ENCODE results near the gene SYT9.
"Not testable (repeated sequence)": the region's sequence is repeated elsewhere in the genome, so short reads cannot be mapped to it uniquely, and the experiment has no call there.

SYT9 gene

DNA sequence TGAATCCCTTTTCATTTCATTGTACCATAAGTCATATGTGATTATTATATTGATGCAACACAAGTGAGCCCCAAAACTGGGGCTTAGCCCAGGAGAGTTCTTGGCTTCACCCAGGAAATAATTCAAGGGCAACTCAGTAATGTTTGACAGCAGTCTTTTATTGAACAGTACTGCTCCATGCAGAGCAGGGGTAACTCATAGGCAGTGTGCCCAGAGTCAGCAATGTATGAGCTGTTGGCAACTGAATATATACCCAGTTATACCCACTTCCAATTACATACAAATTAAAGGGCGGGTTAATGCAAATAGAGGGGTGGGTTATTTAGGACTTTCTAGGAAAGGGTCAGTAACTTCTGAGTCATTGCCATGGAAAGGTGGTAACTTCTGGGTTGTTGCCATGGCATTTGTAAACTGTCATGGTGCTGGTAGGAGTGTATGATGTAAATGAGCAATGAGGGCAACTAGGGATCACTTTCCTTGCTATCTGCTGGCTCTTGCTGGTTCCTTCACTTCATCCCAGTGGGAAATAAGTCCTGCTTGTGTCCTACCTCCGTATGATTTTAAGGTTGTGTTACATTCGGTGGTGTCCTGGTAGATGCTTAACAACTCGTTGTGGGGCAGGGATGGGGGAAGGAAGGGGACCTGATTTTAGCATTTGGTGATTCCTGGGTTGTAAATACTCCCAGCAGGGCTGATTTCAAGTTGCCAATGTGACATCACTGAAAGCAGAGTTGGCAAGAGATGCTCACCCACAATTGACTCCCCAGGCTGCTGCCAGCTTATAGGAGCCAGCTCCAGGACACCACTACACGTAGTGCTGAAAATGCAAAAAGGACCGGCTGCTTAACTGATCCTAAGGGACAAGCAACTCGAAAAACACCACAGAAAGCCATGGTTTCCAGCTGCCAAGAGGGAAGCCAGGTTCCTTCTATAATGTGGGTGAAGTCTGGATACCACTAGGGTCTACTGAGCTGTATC lies 70.1 kb downstream of the SYT9 start:
- no peak for DNase-seq (ENCODE audit: low spot score)
- TF ChIP-seq, protein P1, sequence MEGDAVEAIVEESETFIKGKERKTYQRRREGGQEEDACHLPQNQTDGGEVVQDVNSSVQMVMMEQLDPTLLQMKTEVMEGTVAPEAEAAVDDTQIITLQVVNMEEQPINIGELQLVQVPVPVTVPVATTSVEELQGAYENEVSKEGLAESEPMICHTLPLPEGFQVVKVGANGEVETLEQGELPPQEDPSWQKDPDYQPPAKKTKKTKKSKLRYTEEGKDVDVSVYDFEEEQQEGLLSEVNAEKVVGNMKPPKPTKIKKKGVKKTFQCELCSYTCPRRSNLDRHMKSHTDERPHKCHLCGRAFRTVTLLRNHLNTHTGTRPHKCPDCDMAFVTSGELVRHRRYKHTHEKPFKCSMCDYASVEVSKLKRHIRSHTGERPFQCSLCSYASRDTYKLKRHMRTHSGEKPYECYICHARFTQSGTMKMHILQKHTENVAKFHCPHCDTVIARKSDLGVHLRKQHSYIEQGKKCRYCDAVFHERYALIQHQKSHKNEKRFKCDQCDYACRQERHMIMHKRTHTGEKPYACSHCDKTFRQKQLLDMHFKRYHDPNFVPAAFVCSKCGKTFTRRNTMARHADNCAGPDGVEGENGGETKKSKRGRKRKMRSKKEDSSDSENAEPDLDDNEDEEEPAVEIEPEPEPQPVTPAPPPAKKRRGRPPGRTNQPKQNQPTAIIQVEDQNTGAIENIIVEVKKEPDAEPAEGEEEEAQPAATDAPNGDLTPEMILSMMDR (IDR thresholded peaks at IDR 0.05; ENCODE audit: extremely low read depth, missing control alignments) = no peak

DNA sequence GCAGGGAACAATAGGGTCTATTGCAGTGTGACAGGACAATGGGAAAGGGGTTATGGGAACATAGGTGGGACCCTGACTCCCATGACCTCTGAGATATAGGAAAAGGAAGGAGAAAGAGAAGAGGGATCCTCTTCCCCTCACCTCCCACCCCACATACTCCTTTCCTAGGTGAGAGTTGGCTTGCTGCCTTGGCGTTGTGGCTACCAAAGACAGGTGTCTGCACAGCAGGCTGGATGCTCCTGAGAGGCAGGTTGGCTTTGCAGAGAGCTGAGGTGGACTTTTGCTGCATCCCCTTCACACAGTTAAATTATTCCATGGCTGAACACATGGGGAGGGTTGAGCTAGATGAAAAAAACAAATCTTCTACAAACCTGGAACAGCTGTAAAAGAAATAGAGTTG lies 80.7 kb downstream of the SYT9 start:
- DNase-seq (ENCODE audit: low spot score) = no peak
- TF ChIP-seq, protein P1 (IDR thresholded peaks at IDR 0.05; ENCODE audit: extremely low read depth, missing control alignments) = no peak

DNA sequence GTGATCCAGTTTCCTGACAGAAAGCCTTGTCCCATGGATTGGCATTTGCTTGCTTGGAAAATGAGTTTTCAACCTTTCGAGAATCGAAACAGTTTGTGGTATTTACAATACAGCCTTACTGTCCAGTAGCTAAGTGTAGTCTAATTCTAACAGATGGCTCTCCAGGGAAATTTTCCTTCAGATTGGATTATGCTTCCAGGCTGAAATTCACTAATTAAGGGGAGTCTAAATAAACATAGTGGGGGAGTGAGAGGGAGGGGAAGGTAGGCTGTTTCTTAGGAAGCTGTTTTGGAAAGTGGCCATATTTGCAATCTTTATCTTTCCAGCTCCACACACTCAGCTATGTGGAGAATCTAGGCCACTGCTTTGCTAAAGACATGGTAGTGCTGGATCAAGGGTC lies 81.3 kb downstream of the SYT9 start:
- TF ChIP-seq, protein P1 (IDR thresholded peaks at IDR 0.05; ENCODE audit: extremely low read depth, missing control alignments) = no peak
- DNase-seq (ENCODE audit: low spot score) = no peak

DNA sequence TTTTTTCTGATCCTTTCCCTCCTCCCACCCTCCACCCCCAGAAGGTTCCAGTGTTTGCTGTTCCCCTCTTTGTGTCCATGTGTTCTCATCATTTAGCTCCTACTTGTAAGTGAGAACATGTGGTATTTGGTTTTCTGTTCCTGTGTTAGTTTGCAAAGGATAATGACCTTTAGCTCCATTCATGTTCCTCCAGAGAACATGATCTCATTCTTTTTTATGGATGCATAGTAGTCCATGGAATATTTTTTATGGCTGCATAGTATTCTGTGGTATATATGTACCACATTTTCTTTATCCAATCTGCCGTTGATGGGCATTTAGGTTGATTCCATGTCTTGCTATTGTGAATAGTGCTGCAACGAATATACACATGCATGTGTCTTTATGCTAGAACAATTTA lies 83.7 kb downstream of the SYT9 start:
- DNase-seq (ENCODE audit: low spot score) = not testable (repeated sequence)

DNA sequence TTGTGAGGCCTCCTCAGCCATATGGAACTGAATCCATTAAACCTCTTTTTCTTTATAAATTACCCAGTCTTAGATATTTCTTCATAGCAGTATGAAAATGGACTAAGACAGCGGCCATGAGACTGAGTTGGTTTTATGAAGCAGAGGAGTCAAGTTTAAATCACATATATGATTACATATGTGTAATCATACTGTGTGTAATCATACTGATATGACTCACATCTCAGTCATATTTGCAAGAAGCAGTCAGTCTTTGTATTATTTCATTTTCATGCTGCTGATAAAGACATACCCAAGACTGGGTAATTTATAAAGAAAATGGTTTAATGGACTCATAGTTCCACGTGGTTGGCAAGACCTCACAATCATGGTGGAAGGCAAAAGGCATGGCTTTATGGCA lies 89.8 kb downstream of the SYT9 start:
- TF ChIP-seq, protein P1 (IDR thresholded peaks at IDR 0.05; ENCODE audit: extremely low read depth, missing control alignments) = no peak
- DNase-seq (ENCODE audit: low spot score) = no peak

DNA sequence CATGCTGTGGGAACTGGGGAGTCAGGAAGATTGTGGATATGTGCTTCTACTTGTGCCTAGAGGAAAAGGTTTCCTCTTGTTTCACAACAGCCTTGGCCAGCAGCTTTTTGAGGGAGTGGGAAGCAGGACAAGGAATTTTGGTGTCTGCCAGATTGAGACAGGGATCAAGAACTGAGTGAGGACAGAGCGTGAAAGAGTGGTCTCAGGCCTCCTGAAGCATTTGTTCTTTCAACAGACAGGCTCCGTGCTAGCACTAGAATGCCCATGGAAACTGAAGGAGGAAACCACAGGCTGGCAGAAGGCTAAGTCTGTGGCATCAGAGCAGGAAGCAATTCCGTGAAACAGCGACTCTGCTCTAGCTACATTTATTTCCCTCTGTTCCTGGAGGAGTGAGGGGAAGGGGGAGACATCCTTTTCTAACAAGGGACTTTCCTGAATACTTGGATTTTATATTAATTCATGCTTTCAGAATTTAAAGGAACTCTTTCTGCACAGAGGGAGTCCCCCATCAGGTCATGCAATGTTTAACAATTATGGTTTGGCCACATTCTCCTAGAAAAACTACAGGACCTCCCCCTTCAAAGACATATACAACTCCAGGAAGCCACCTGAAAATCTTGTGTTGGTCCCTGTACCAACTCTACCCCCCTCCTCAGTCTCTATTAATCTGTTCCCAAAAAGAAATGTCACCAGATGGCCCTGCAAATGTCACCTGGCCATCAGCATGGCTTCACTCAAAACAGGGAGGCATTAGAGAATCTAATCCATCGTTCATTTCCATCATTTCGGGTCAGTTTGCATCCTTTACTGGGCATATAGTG lies 96.1 kb downstream of the SYT9 start:
- DNase-seq (ENCODE audit: low spot score) = no peak
- TF ChIP-seq, protein P1 (IDR thresholded peaks at IDR 0.05; ENCODE audit: extremely low read depth, missing control alignments) = no peak

DNA sequence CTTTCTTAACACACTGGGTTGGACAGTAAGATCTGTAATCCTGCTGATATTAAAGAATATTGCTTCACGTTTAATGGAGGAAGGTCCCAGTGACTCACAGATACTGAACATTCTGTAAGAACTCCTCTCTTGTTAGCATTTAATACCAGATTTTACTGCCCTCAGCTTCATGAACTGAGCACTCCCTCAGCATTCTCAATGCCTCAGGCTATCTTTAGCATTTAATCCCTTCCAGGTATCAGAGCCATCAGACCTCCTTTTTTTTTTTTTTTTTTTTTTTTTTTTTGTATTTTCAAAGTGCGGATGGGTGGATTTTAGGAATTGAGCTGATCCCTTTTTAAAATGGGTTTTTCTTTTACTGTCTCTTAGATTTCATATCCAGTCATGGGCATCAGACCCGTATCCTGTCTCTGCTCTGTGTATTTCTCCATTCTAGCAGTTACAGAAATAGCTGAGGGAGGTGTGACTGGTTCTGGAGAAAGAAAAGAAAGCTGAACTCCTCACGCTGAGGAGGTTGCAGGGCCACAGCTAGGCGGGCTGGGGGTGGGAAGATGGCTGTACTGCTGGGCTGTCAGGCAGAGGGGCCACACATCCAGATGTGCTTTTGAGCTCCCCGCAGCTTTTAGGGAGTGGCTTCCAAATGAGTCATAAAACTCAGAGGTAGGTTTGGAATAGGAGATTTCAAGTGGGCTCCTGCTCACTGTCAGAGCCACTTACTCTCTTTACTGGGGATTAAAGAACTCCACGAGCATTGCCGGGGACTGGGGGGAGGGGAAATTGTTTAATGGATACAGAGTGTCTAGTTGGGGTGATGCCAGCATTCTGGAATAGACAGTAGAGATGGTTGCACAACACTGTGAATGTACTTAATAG lies 97.0 kb downstream of the SYT9 start:
- TF ChIP-seq, protein P1 (IDR thresholded peaks at IDR 0.05; ENCODE audit: extremely low read depth, missing control alignments) = no peak
- no peak for DNase-seq (ENCODE audit: low spot score)

Data from GM20000 (cell line).